HG03432 (cell line): Measurements from ENCODE around the gene LHPP.

Experiments used
- ATAC-seq: cut with Tn5 transposase; IDR thresholded peaks from one replicate; pipeline ENCODE4 v1.9.1; 2021; ENCODE audit warnings: mild to moderate bottlenecking, moderate library complexity; ENCODE audit not compliant: unreplicated experiment

The LHPP gene

GRCh38 chr10:124637746-124638145, 176.1 kb downstream of the LHPP start:
- no peak for ATAC-seq

GRCh38 chr10:124639206-124639605, 177.6 kb downstream of the LHPP start:
- no peak for ATAC-seq

- no peak for ATAC-seq
These were observed 178.0 kb downstream of the LHPP start for GRCh38 chr10:124639646-124640045.

GRCh38 chr10:124640056-124640455, 178.4 kb downstream of the LHPP start:
- no peak for ATAC-seq

GRCh38 chr10:124640538-124641231, 179.1 kb downstream of the LHPP start:
- peak; percentile 72 for ATAC-seq

- peak; percentile 59 for ATAC-seq
These were observed 179.9 kb downstream of the LHPP start for GRCh38 chr10:124641282-124642087.

- ATAC-seq, result peak; percentile 7
These were observed 180.6 kb downstream of the LHPP start for GRCh38 chr10:124642088-124642710.

- no peak for ATAC-seq
These were observed 181.8 kb downstream of the LHPP start for GRCh38 chr10:124643330-124644009.

- ATAC-seq, result no peak
These were observed 182.6 kb downstream of the LHPP start for GRCh38 chr10:124644236-124644635.

- no peak for ATAC-seq
These were observed 183.3 kb downstream of the LHPP start for GRCh38 chr10:124644771-124645415.

GRCh38 chr10:124645467-124646095, 184.0 kb downstream of the LHPP start:
- no peak for ATAC-seq

- ATAC-seq, result no peak
These were observed 185.1 kb downstream of the LHPP start for GRCh38 chr10:124646483-124647352.

- ATAC-seq, result peak; percentile 67
These were observed 186.0 kb downstream of the LHPP start for GRCh38 chr10:124647421-124648130.

GRCh38 chr10:124648131-124648475, 186.5 kb downstream of the LHPP start:
- ATAC-seq, result no peak

- ATAC-seq, result no peak
These were observed 187.1 kb downstream of the LHPP start for GRCh38 chr10:124648738-124649137.

- ATAC-seq, result no peak
These were observed 187.6 kb downstream of the LHPP start for GRCh38 chr10:124649214-124649613.

GRCh38 chr10:124650263-124650662, 188.6 kb downstream of the LHPP start:
- no peak for ATAC-seq

GRCh38 chr10:124650820-124651401, 189.3 kb downstream of the LHPP start:
- ATAC-seq, result peak; percentile 42
